ENCODE data around the gene CNN2. TPM values are rescaled to one million over a fixed set of nuclear protein-coding genes. Genes with fewer than 3 reads are reported as not detected.

CNN2 gene
- total and polyA plus RNA-seq, 8 donors, result 20.4 to 73.8 (median 53.5) TPM

DNA sequence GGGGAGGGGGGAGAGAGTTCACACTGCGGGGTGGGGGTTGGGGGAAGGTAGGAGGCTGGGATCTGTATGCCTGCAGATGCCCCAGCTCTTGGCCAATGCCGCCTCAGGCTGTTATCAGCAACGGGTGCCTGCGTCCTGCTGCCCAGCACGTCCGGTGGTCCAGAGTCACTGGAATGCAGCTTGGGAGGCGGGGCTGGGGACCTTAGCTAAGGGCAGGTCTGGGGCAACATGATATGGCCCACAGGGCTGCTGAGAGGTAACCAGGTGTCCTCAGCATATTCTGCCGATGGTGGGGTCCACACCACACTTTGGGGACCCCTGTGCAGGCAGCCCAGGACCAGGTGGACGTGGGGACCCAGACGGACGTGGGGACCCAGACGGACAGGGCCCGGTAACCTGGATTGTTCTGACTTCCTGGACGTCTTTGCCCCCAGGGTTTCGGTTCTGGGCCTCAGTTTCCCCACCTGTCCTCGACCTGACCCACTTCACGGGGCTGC is 39.9 kb downstream of the CNN2 start:
- WGBS, 2 donors, result 27% methylated on average over 17 of the region's 17 CpGs
- peak overlapping the region in 1 of 4 donors; percentile 55 for H3K4me3 ChIP-seq
- DNase-seq, result peak in 1 of 6 donors; percentile 70
- FAIRE-seq, result no peak
- no peak overlapping the region for H3K27ac ChIP-seq
- peaks cover 0 to 10% (median 9%) of the 10 kb centered on the region in 3 donors for H3K4me1 ChIP-seq
- no peaks in the 10 kb centered on the region for H3K9me3 ChIP-seq
- TF ChIP-seq, protein P1, sequence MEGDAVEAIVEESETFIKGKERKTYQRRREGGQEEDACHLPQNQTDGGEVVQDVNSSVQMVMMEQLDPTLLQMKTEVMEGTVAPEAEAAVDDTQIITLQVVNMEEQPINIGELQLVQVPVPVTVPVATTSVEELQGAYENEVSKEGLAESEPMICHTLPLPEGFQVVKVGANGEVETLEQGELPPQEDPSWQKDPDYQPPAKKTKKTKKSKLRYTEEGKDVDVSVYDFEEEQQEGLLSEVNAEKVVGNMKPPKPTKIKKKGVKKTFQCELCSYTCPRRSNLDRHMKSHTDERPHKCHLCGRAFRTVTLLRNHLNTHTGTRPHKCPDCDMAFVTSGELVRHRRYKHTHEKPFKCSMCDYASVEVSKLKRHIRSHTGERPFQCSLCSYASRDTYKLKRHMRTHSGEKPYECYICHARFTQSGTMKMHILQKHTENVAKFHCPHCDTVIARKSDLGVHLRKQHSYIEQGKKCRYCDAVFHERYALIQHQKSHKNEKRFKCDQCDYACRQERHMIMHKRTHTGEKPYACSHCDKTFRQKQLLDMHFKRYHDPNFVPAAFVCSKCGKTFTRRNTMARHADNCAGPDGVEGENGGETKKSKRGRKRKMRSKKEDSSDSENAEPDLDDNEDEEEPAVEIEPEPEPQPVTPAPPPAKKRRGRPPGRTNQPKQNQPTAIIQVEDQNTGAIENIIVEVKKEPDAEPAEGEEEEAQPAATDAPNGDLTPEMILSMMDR (IDR thresholded peaks at IDR 0.05), result no peak
- ATAC-seq, result no peak
- H3K27me3 ChIP-seq, result peaks cover 0 to 35% (median 2%) of the 10 kb centered on the region in 4 donors
- intact Hi-C loops (cut with DNase I), result no loop called here
- no peaks in the 10 kb centered on the region for H3K36me3 ChIP-seq

DNA sequence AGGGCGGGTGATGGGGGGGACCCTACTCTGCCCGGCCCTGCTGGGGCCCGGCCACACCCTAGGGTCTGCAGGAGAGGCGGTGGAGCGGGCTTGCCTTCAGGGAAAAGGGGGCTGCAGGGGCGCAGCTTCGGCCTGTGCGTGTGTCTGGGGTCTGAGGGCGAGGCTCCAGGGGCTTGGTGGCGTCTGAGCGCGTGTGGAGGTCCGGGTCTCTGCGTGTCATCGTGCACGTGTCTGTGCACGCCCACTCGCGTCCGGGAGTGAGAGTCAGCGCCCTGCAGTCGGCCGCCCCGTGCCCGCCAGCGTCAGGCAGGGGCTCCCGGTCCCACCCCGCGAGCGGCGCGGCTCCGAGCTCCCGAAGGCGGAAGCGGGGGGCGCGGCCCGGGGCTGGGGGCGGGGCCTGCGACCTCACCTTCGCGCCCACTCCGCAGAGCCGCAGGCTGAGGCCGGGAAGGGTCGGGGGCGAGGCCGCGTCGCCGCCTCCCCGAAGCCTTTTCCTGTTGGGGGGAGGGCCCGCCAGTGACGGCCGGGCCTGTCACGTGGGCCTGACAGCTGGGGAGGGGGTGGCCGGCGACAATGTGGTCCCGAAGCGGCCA is 40.4 kb downstream of the CNN2 start, which contains the start of gene ARHGAP45:
Gene ARHGAP45, plus strand, starts transcription at position 420 of the 593 bp plus-strand sequence. CDS start 239 bp downstream, outside the sequence.
- peaks cover 0 to 10% (median 9%) of the 10 kb centered on the region in 3 donors for H3K4me1 ChIP-seq
- ATAC-seq (peak; percentile 6 to 22 (median 18)), DNase-seq (peak in 1 of 6 donors; percentile 74), FAIRE-seq (no peak)
- TF ChIP-seq, protein P1 (IDR thresholded peaks at IDR 0.05), result no peak
- H3K27me3 ChIP-seq, result peaks cover 0 to 35% (median 2%) of the 10 kb centered on the region in 4 donors
- peak within 1 kb of the TSS in 3 of 4 donors; percentile 18 to 55 (median 35) for H3K4me3 ChIP-seq
- H3K9me3 ChIP-seq, result no peaks in the 10 kb centered on the region
- 5% methylated on average over 51 to 61 of the region's 61 CpGs for WGBS, 2 donors
- H3K36me3 ChIP-seq, result no peaks in the 10 kb centered on the region
- peak within 1 kb of the TSS in 2 of 4 donors; percentile 31 to 50 for H3K27ac ChIP-seq
- intact Hi-C loops (cut with DNase I), result no loop called here

DNA sequence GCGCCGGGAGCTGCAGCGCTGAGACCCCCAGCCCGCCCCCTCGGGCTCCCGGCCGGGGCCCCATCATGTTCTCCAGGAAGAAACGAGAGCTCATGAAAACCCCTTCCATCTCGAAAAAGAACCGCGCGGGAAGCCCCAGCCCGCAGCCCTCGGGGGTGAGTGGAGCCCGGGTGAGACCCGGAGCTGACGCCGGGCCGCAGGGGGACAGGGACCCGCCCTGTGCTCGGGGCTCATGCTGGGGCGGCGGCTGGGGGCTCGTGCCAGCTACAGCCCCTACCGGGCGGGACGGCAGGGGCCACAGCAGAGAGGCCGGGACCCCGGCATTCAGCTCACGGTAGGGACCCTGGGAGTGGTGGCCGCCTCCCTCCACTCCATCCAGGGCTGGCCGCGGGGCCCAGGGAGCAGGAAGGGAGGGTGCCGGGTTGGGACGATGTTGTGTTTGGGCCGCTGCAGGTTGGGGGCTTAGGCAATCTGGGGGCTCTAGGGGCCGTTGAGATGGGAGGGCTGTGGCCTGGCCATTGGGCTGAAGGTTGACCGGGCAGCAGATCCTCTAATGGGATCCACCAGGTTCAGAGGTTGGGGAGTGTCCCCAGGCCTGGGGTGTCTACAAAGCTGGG is 41.0 kb downstream of the CNN2 start:
- H3K9me3 ChIP-seq, result no peaks in the 10 kb centered on the region
- DNase-seq (no peak), ATAC-seq (no peak), FAIRE-seq (no peak)
- H3K36me3 ChIP-seq, result no peaks in the 10 kb centered on the region
- H3K4me1 ChIP-seq, result peaks cover 0 to 10% (median 9%) of the 10 kb centered on the region in 3 donors
- intact Hi-C loops (cut with DNase I), result no loop called here
- TF ChIP-seq, protein P1 (IDR thresholded peaks at IDR 0.05), result no peak
- peaks cover 0 to 35% (median 2%) of the 10 kb centered on the region in 4 donors for H3K27me3 ChIP-seq
- peak overlapping the region in 2 of 4 donors; percentile 31 to 50 for H3K27ac ChIP-seq
- peak overlapping the region in 3 of 4 donors; percentile 18 to 55 (median 35) for H3K4me3 ChIP-seq
- 4 to 6% methylated on average over 26 to 38 of the region's 38 CpGs for WGBS, 2 donors

DNA sequence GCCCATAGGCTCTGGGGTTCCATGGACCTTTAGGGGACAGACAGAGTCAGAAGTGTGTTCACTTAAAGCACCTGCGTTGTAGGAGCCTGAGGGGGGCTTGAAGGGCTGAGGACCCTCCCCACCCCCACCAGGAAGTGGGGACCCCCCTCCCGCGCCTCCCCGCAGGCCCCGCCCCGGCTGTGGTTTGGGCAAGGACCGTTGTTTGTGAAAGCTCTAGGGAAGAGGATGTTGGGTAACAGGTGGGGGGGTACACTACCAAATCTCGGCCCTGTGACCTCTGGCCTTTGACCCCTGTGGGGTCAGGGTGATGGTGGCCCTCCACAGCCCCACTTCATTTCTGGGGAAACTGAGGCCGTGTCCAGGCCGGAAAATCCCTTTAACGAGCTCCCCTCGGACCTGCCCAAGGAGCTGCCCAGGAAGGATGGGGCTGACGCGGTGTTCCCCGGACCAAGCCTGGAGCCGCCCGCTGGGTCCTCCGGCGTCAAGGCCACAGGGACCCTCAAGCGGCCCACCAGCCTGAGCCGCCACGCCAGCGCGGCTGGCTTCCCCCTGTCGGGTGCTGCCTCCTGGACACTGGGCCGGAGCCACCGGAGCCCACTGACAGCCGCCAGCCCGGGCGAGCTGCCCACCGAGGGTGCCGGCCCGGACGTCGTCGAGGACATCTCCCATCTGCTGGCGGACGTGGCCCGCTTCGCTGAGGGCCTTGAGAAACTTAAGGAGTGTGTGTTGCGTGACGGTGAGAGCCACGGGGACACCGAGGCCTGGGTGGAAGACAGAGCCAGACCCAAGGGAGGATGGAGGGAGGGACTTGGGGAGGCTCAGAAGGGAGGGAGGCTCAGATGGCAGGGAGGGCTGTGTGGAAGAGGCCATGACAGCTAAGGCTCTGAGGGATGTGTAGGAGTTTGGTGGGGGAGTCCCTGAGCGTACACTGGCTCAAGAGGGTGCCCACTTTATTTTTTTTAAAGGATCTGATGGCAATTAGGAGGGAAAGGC is 41.9 kb downstream of the CNN2 start:
- ATAC-seq, result peak in 2 of 4 donors; percentile 4 to 7
- Histone ChIP-seq H3K4me1 (peaks cover 0 to 10% (median 9%) of the 10 kb centered on the region in 3 donors), H3K9me3 (no peaks in the 10 kb centered on the region), H3K27me3 (peaks cover 0 to 35% (median 2%) of the 10 kb centered on the region in 4 donors), H3K36me3 (no peaks in the 10 kb centered on the region), H3K27ac (peak overlapping the region in 2 of 4 donors; percentile 31 to 50), H3K4me3 (peak overlapping the region in 1 of 4 donors; percentile 55)
- peak in 1 of 6 donors; percentile 63 for DNase-seq
- WGBS, 2 donors, result 65 to 75% methylated on average over 42 to 45 of the region's 45 CpGs
- FAIRE-seq, result no peak
- intact Hi-C loops (cut with DNase I), result no loop called here
- TF ChIP-seq, protein P1 (IDR thresholded peaks at IDR 0.05), result no peak

Measured in pancreas (tissue), 10 donors.